WI38 (cell line): Measurements from ENCODE around the gene SLC38A1.
"Not testable (repeated sequence)": the region's sequence is repeated elsewhere in the genome, so short reads cannot be mapped to it uniquely, and the experiment has no call there.

ENCODE experiments used
- H3K4me3 ChIP-seq: 2 replicates; pipeline ENCODE4 v1.5.1; 2011; ENCODE audit warnings: low read depth, mild to moderate bottlenecking, control low read depth, low read length
- TF ChIP-seq, protein P1 (sequence below): IDR thresholded peaks from 2 replicates; pipeline ENCODE4 v1.5.1; 2012; ENCODE audit warnings: low read depth, mild to moderate bottlenecking, control low read depth, low read length

The SLC38A1 gene

DNA sequence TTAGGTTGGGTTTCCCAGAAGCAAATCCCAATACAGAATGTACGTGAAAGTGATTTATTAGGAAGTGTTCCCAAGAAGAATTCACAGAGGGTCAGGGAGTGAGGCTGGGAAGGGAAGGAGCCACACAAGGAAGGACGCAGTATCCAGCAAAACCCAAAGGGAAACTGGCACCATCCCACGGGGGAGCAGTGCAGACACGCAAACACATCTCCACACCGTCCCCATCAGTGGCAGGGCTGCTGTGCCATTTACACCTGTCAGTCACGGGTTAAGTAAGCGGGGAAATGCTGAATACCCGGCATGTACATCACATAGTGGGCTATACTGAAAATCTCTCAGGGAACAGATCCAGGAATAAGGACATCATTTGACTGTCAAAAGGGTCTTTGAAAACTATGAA lies 93.9 kb downstream of the SLC38A1 start:
- TF ChIP-seq, protein P1, sequence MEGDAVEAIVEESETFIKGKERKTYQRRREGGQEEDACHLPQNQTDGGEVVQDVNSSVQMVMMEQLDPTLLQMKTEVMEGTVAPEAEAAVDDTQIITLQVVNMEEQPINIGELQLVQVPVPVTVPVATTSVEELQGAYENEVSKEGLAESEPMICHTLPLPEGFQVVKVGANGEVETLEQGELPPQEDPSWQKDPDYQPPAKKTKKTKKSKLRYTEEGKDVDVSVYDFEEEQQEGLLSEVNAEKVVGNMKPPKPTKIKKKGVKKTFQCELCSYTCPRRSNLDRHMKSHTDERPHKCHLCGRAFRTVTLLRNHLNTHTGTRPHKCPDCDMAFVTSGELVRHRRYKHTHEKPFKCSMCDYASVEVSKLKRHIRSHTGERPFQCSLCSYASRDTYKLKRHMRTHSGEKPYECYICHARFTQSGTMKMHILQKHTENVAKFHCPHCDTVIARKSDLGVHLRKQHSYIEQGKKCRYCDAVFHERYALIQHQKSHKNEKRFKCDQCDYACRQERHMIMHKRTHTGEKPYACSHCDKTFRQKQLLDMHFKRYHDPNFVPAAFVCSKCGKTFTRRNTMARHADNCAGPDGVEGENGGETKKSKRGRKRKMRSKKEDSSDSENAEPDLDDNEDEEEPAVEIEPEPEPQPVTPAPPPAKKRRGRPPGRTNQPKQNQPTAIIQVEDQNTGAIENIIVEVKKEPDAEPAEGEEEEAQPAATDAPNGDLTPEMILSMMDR = no peak
- H3K4me3 ChIP-seq = no peak overlapping the region

DNA sequence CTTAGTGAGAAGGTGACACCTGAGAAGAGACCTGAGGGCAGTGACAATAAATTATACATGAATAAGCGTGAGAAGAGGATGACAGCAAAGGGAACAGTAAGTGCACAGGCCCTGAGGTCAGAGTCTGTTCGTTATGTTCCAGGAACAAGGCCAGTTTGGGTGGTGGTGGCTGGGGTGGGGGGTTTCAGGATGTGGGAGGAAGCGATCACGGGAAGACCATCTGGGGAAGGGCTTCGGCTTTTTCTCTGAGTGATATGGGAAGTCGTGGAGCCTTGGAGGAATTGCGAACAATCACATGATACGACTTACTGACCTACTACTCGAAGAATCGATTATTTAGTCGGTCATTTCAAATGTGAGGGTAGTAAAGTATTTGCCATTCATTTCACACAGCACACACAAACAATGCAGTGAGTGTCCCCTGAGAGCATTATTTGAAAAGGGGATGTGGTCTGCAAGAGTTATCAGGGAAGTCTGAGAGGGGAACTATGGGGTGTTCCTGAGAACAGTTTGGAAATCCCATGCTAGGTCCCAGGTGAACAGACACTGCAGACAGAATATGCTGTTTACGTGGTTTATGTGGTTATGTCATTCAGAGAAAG lies 94.7 kb downstream of the SLC38A1 start:
- TF ChIP-seq, protein P1 = no peak
- no peak overlapping the region for H3K4me3 ChIP-seq

DNA sequence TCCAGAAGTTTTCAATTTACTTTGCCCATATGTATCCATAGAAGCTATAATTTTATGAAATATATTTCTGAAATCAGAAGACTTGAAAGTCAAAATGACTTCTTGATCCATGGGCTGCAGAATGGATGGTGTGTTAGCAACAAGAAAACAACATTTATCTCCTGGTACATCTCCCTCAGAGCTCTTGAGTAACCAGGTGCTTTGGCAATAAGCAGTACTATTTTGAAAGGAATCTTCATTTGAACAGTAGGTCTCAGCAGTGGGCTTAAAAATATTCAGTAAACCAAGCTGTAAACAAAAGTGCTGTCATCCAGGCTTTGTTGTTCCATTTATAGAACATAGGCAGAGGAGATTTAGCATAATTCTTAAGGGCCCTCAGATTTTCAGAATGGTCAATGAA lies 100.4 kb downstream of the SLC38A1 start:
- no peak overlapping the region for H3K4me3 ChIP-seq
- TF ChIP-seq, protein P1 = no peak

DNA sequence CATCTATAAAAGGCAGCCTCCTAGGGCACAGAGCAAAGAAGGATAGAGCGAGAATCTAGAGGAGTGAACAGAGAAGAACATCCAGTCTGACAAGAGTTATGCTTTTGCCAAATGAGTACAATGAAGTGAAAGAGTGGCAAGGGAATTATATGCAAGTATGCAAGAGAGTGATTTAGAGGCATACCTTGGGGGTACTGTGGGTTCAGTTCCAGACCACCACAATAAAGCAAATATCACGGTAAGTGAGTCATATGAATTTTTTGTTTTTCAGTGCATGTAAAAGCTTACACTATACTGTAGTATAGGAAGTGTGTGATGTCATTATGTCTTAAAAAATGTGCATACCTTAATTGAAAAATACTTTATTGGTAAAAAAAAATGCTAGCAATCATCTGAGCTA lies 101.4 kb downstream of the SLC38A1 start:
- TF ChIP-seq, protein P1 = no peak
- no peak overlapping the region for H3K4me3 ChIP-seq

DNA sequence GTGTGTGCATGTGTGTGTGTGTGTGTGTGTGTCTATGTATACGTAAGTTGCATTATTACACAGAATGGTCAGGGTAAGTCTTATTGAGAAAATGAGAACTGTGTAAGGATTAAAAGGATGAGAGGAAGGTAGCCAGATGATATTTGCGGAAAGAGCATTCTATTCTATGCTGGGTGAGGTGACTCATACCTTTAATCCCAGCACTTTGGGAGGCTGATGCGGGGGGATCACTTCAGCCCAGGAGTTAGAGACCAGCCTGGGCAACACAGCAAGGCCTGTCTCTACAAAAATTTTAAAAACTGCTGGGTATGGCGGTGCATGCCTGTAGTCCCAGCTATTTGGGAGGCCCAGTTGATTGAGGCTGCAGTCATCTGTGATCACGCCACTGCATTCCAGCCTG lies 103.7 kb downstream of the SLC38A1 start:
- TF ChIP-seq, protein P1 = no peak

DNA sequence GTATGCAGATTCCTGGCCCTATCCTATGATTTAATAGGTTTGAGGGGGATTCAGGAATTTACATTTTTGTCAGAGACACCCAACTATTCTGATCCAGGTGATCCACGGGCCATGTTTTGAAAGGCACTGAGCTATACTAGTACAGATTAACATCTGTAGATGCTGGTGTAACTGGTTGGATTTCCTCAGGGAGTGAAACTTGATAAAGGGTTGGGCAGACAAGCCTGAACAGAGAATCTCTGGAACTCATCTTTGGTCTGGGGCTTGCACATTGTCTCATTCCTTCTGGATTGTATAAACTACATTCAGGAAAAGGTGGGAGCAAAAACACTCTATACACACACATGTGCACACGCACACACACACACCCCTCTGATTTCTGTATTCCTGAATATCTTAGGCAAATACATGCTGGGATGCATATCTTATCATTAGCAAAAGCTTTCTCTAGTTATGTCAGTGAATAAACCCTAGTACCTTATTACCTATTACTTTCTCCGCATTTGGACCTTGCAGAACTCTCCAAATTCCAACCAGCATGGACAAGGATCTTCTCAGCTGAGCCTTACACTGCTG lies 104.6 kb downstream of the SLC38A1 start:
- TF ChIP-seq, protein P1 = no peak
- no peak overlapping the region for H3K4me3 ChIP-seq

More for the DNA sequence above, 103.7 kb downstream of the SLC38A1 start:
- H3K4me3 ChIP-seq = no peak overlapping the region

DNA sequence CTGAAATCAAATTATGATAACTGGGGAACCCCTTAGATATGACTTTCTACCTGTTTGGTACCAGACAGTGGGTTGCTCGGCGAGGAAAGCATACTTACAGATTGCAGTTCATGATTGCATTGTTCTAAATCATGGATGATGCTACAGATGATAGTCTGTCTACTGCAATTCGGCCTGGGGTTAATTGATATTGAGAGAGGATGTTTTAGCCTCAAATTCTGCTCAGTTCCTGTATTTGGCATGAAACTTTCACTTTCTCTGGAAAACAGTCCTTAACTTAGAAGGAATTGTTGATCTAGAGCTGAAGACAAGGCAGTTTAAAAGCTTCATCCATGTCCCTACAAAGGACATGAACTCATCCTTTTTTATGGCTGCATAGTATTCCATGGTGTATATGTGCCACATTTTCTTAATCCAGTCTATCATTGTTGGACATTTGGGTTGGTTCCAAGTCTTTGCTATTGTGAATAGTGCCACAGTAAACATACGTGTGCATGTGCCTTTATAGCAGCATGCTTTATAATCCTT lies 106.2 kb downstream of the SLC38A1 start:
- H3K4me3 ChIP-seq = not testable (repeated sequence)
